ENCODE data around the gene MTSS2.

Gene MTSS2, protein sequence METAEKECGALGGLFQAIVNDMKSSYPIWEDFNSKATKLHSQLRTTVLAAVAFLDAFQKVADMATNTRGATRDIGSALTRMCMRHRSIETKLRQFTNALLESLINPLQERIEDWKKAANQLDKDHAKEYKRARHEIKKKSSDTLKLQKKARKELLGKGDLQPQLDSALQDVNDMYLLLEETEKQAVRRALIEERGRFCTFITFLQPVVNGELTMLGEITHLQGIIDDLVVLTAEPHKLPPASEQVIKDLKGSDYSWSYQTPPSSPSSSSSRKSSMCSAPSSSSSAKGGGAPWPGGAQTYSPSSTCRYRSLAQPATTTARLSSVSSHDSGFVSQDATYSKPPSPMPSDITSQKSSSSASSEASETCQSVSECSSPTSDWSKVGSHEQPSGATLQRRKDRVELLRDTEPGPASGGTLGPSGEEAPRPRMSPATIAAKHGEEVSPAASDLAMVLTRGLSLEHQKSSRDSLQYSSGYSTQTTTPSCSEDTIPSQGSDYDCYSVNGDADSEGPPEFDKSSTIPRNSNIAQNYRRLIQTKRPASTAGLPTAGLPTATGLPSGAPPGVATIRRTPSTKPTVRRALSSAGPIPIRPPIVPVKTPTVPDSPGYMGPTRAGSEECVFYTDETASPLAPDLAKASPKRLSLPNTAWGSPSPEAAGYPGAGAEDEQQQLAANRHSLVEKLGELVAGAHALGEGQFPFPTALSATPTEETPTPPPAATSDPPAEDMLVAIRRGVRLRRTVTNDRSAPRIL

GRCh38 chr16:70685938-70686375, at the start of gene MTSS2:
MTSS2 (minus strand) TSS chr16:70686053; CDS start chr16:70685791, 262 bp downstream.
- DNase-seq: peak; percentile 22

- no peak for DNase-seq
Observed at GRCh38 chr16:70735141-70735979, 49.5 kb upstream of the MTSS2 start.

GRCh38 chr16:70734522-70735095, 48.8 kb upstream of the MTSS2 start:
- no peak for DNase-seq

GRCh38 chr16:70730944-70731343, 45.1 kb upstream of the MTSS2 start:
- DNase-seq: no peak

GRCh38 chr16:70730031-70730430, 44.2 kb upstream of the MTSS2 start:
- DNase-seq: no peak

DNA sequence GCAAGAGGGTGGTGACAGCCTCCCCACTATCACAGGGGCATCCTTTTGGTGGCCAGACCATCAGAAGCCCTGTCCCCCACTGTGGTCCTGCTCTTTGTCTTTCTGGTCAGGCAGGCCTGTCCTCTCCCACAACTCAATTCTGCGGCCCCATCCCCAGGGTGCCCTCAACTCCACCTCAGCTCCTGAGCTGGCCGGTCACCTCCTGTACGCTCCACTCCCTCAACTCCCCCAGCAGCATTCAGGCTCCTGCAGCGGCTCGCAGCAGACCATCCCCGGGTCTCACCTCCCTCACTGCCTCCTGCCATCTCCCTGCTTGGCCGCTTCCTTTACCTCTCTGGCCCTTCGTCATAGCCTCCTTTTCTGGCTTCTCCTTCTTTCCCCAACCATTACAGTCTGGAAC, 43.4 kb upstream of the MTSS2 start:
- no peak for DNase-seq

GRCh38 chr16:70728150-70728549, 42.3 kb upstream of the MTSS2 start:
- no peak for DNase-seq

DNA sequence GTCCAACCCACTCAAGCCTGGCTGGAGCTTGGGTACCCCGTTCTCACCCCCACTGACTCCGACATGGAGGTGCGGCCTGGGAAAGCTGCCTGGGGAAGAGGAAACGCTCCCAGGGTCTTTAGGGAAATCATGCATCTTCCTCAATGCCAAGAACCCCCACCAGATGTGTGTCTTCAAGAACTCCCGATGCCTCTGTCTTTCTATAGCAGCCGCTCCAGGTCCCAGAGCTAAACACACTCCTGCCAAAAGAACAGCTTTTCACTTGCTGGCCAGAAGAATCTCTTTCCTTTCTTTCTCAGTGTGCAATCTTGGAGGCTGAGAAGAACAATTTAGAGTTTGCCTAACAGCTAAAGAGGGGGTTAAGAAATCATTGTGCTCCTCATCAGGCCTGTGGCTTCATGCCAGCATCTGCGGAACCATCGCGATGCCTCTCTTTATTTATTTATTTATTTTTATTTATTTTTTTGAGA, 41.1 kb upstream of the MTSS2 start:
- DNase-seq: no peak

DNA sequence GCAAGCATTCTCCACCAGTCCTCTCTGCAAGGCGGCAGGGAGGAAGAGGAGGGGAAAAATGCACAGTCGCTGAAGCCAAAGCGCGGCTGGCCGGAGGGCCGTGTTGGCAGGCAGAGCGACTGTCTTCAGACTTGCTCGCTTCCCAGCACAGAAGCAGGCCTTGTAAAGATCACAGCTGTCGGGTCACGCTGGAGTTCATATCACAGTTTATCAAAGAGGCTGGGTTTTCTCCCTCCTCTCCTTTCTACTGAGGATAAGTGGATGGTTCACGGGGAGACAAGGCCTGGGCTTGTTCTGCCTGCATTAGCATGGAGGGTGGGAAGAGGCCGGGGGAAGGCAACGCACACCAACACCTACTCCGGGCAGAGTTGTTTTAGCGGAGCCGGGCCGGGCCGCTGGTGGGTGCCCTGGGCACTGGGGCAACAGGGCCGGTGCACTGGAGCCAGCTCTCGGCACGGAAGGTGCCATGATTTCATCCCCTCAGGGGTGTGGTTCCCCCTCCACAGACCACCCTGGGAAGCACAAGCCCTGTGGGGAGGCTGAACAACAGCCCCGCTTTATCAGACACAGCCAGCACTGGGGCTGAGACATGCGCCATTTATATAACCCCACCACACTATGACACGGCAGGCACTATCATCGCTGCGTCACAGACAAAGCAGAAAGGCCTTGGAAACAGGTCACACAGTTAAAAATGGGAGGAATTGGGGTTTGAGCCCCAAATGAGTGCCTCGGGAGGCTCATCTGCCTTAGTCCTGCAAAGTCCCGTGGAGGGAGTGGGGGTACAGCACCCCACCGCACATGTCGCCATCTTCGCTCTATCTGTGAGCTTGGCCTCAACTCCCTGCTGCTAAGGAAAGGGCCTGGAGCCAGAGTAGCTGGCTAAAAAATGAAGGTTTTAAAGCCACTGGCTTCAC, 40.3 kb upstream of the MTSS2 start:
- DNase-seq: no peak

GRCh38 chr16:70725024-70725911, 39.4 kb upstream of the MTSS2 start:
- no peak for DNase-seq

DNA sequence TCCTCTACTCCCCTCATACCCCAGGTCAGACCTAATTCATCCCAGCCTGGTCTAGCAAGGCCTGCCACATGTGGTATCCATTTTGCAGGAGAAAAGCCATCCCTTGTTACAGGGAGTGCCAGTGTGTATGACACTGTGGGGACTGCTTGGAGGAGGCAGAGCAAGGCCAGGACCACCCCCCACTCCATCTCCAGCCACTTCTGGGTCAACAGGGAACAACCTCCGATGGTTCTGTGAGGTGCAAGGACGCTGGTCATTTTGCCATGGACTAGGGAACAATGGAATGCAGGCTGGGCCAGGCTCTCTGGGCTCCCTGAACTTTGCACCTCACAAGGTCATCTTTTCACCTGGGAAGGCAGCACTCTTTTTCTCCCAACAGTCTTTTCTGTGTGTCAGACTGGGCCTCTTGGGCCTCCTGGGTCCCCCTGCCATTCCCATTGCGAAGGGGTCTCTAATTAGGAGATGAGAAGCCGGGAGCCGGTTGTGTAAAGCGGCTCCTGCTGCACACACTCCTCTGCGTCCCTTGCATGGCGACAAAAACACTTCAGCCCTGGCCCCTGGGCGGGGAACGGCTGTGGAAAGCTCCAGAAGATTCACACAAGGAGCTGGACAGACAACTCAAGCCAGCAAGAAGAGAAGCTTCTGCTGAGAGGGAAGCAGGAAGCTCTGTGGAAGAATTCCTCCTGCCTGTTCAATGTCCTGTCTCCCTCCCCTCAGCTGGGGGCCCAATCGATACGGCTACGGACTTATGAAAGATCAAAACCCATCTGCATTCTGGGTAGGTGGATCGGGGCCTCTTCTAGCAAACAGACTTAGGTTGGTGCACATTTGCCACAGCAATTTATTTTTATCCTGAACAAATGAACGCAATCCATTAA, 38.5 kb upstream of the MTSS2 start:
- no peak for DNase-seq

DNA sequence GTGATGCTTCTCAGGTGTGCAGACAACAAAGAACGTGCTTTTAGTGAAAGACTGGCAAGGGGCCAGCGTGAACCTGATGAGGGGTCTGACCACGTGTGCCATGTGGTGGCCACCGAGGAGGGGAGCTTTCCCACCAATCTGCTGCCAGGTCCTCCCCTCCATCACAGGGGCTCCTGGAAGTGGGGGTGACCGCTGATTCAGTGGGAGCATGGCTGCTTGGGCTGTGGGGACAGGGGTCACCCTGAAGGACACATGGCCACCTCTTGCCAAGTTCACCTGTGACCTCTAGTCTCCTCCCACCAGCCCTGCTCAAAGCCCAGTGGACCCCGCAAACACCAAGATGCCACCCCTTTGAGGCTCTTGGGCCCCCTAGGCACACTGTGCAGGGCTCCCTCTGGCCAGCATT, 37.9 kb upstream of the MTSS2 start:
- DNase-seq: no peak

DNA sequence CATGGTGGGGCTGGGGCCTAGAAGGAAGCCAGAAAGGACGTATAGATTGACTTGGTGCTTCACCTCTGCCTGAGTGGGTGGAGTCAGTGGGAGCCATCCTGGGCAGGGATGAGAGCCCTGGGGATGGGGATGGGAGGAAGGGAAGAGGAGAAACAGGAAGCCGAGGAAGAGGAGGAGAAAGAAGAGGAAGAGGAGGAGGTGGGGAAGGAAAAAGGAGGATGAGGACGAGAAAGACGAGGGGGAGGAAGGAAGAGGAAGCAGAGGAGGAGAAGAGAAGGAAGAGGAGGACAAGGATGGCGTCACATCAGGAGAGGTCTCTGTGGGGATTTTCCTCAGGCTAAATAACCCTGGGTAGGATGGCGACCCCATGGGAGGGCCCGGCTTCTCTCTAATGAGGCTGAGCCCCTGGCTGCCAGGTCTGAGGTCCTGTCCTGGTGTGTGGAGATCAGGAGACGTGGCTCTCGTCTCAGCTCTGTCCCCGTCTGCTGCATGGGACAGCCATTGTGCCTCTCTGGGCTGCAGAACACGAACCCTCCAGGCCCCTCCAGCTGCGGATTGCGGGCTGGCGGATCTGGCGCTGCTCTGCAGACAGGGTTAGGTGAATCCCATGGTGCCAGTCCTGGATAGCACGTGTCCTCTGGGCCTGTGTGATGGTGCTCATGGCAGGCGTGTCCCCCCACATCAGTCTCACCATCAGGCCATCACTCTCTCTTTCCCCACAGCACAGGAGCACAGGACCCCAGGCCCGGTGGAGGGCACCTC, 35.5 kb upstream of the MTSS2 start:
- no peak for DNase-seq

DNA sequence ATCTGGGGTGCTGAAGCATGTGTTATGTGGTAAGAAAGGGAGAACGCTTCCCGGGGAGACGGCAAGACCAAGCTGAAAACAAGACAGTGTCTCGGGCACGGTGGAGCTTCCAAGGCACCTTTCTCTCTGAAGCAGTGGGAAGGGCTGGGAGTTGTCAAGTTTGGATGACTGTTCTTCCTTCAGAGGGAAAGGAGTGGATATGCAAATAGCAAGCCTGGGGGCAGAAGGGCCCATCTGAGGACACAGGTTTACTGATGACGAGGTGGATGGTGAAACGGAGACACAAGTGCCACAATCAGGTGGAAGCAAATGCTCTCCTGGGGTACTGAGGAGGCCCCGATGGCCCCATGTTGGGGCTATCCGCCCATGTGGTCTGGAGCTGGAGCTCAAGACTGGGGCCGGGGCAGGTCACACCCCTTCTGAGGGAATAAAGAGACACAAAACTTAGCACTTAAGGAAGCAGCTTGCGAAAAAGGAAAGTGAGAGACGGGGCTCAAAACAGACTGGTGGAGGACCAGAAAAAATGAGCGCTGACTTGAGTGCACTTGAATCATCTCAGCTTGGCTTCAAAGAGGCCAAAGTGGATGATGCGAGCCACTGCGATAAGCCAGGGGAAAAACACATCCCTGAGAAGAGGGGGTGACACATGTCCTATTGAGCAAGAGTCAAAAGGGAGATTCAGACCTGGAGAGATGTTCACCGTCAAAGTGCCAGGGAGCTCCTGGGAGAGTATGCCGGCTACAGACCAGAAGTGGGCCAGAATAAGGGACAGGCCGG, 34.8 kb upstream of the MTSS2 start:
- DNase-seq: no peak

- no peak for DNase-seq
Observed at GRCh38 chr16:70717065-70717464, 31.2 kb upstream of the MTSS2 start.

- DNase-seq: no peak
Observed at GRCh38 chr16:70715860-70716357, 30.1 kb upstream of the MTSS2 start.

GRCh38 chr16:70715055-70715858, 29.4 kb upstream of the MTSS2 start:
- DNase-seq: peak; percentile 90

Measured in GOT3 (cell line).